PFSK-1 (cell line): ENCODE data around the gene ARMC6.

Source experiments
- FOXP2 ChIP-seq: optimal IDR thresholded peaks from 2 replicates; pipeline ENCODE3; 2011; ENCODE audit warnings: borderline replicate concordance, control low read depth, inconsistent platforms; ENCODE audit not compliant: insufficient read depth; ENCODE audit errors: extremely low read length, extremely low read depth
- POLR2AphosphoS5 ChIP-seq: IDR thresholded peaks from 2 replicates; pipeline ENCODE4 v1.6.1; 2012; ENCODE audit warnings: low read depth, mild to moderate bottlenecking, control low read depth, low read length, moderate library complexity
- REST ChIP-seq, 2 experiments: IDR thresholded peaks; 2 replicates each; pipeline versions ENCODE4 v1.6.1 to v1.8.0; 2011 to 2012; ENCODE audit warnings: low read depth in 2 of 2, low read length in 2 of 2, control low read depth in 1 of 2, inconsistent platforms in 1 of 2, mild to moderate bottlenecking in 1 of 2, moderate library complexity in 1 of 2; ENCODE audit not compliant: insufficient read depth in 1 of 2
- SIN3A ChIP-seq: IDR thresholded peaks from 2 replicates; pipeline ENCODE4 v1.6.1; 2012; ENCODE audit warnings: mild to moderate bottlenecking, low read length, moderate library complexity, borderline replicate concordance; ENCODE audit not compliant: insufficient read depth
- TAF1 ChIP-seq: IDR thresholded peaks from 2 replicates; pipeline ENCODE4 v1.6.1; 2012; ENCODE audit warnings: low read length, control low read depth, borderline replicate concordance; ENCODE audit not compliant: insufficient read depth

The ARMC6 gene

GRCh38 chr19:19056636-19057275, 23.4 kb downstream of the ARMC6 start:
- TF ChIP-seq SIN3A = no peak

DNA sequence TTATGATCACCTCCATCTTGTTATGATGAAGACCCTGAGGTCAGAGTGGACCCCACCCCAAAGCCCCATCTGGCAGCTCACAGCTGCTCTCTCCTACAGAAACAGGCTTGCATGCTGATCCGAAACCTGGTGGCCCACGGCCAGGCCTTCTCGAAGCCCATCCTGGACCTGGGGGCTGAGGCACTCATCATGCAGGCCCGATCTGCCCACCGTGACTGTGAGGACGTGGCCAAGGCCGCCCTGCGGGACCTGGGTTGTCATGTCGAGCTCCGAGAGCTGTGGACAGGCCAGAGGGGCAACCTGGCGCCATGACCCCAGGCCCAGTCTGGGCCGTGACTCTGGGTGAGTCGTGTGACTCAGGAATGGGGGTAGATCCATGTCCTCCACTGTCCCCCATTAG, 23.9 kb downstream of the ARMC6 start:
- TF ChIP-seq REST (IDR thresholded peaks at IDR 0.05; ENCODE audit: insufficient read depth in 1 of 2, low read depth in 2 of 2, low read length in 2 of 2) = no peak
- TF ChIP-seq SIN3A = no peak
- TF ChIP-seq TAF1 = no peak
- no peak for TF ChIP-seq POLR2AphosphoS5
- TF ChIP-seq FOXP2 = no peak

- TF ChIP-seq FOXP2 = no peak
- TF ChIP-seq TAF1 = no peak
- no peak for TF ChIP-seq REST (IDR thresholded peaks at IDR 0.05; ENCODE audit: insufficient read depth in 1 of 2, low read depth in 2 of 2, low read length in 2 of 2)
- no peak for TF ChIP-seq POLR2AphosphoS5
- TF ChIP-seq SIN3A = no peak
These were observed 24.3 kb downstream of the ARMC6 start for GRCh38 chr19:19057720-19058119.

- TF ChIP-seq POLR2AphosphoS5 = no peak
- no peak for TF ChIP-seq FOXP2
- no peak for TF ChIP-seq SIN3A
- no peak for TF ChIP-seq TAF1
- no peak for TF ChIP-seq REST (IDR thresholded peaks at IDR 0.05; ENCODE audit: insufficient read depth in 1 of 2, low read depth in 2 of 2, low read length in 2 of 2)
These were observed 25.8 kb downstream of the ARMC6 start for GRCh38 chr19:19059018-19059836.

DNA sequence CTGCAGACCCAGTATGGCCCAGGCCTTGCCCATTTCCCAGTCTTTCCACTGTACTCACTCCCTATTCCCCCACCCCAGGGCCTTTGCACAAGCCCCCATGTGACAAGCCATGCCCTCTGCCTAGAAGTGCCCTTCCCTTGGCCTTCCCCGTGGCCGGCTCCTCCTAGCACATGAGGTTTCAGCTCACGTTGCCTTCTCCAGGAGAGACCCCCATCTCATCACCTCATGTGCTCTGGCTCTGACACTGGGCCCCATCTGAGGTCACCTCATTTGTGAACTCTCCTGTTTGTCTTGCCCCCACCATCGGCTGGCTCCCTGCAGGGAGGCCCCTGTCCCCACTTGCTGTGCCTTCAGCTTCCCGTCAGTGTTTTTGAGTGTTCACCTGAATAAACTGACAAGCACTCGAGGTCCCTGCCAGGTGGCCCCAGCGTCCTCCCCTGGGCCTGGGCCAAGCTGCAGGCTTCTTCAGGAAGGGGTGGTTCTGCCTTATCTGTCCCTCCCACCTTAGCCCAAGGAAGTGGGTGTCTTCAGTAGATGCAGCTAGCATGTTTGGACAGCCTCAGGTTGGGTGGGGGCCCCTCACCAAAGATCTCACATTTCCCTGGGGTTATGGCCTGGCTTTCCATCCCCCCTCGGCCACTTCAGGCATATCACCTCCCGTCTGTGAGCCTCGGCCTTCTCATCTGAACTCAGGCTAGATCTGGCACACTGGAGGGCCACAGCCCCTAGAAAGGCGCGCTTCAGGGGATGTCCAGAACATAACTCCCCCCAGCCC, 26.6 kb downstream of the ARMC6 start:
- no peak for TF ChIP-seq FOXP2
- TF ChIP-seq SIN3A = no peak
- no peak for TF ChIP-seq TAF1
- no peak for TF ChIP-seq REST (IDR thresholded peaks at IDR 0.05; ENCODE audit: insufficient read depth in 1 of 2, low read depth in 2 of 2, low read length in 2 of 2)
- no peak for TF ChIP-seq POLR2AphosphoS5
